HL-60 (cell line): ENCODE data around the gene FAIM.
A peak's percentile ranks its signal among the peaks of the same experiment; 100 is the strongest.

Experiments used
- GABPA ChIP-seq: IDR thresholded peaks from 2 replicates; pipeline ENCODE4 v1.6.1; 2012; ENCODE audit warnings: low read depth
- POLR2AphosphoS5 ChIP-seq: IDR thresholded peaks from 2 replicates; pipeline ENCODE4 v1.6.1; 2012; ENCODE audit warnings: low read depth
- SPI1 ChIP-seq: IDR thresholded peaks from 2 replicates; pipeline ENCODE4 v1.6.1; 2012; ENCODE audit warnings: low read depth, mild to moderate bottlenecking, borderline replicate concordance
- TF ChIP-seq, protein P1 (sequence below): IDR thresholded peaks from one replicate; pipeline ENCODE4 v1.5.1; 2011; ENCODE audit warnings: low read length, control low read depth, inconsistent platforms; ENCODE audit not compliant: insufficient read depth
- TF ChIP-seq, protein P2 (sequence below): IDR thresholded peaks from 2 replicates; pipeline ENCODE4 v1.6.1; 2012; ENCODE audit warnings: low read depth; ENCODE audit not compliant: insufficient replicate concordance

DNA sequence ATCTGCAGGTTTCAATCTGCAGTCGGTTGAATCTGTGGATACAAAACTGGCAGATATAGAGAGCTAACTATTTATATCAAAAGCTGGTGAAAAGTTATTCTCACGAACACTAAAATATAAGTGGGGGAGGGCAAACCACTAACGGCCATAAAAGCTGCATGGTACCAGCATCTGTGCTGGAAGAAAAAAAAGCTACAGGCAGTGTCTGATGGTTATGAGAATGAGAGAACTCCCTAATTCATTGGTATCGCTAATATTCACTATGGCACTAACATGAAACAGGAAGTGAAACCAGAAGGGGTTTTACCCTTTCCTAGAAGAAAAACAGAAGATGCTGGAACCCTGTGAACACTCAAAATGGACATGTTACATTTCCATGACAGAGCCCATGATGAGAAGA is 30.4 kb upstream of the FAIM start:
- TF ChIP-seq, protein P1, sequence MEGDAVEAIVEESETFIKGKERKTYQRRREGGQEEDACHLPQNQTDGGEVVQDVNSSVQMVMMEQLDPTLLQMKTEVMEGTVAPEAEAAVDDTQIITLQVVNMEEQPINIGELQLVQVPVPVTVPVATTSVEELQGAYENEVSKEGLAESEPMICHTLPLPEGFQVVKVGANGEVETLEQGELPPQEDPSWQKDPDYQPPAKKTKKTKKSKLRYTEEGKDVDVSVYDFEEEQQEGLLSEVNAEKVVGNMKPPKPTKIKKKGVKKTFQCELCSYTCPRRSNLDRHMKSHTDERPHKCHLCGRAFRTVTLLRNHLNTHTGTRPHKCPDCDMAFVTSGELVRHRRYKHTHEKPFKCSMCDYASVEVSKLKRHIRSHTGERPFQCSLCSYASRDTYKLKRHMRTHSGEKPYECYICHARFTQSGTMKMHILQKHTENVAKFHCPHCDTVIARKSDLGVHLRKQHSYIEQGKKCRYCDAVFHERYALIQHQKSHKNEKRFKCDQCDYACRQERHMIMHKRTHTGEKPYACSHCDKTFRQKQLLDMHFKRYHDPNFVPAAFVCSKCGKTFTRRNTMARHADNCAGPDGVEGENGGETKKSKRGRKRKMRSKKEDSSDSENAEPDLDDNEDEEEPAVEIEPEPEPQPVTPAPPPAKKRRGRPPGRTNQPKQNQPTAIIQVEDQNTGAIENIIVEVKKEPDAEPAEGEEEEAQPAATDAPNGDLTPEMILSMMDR: no peak
- TF ChIP-seq POLR2AphosphoS5 (no peak), SPI1 (peak; percentile 80), GABPA (no peak)
- TF ChIP-seq, protein P2, sequence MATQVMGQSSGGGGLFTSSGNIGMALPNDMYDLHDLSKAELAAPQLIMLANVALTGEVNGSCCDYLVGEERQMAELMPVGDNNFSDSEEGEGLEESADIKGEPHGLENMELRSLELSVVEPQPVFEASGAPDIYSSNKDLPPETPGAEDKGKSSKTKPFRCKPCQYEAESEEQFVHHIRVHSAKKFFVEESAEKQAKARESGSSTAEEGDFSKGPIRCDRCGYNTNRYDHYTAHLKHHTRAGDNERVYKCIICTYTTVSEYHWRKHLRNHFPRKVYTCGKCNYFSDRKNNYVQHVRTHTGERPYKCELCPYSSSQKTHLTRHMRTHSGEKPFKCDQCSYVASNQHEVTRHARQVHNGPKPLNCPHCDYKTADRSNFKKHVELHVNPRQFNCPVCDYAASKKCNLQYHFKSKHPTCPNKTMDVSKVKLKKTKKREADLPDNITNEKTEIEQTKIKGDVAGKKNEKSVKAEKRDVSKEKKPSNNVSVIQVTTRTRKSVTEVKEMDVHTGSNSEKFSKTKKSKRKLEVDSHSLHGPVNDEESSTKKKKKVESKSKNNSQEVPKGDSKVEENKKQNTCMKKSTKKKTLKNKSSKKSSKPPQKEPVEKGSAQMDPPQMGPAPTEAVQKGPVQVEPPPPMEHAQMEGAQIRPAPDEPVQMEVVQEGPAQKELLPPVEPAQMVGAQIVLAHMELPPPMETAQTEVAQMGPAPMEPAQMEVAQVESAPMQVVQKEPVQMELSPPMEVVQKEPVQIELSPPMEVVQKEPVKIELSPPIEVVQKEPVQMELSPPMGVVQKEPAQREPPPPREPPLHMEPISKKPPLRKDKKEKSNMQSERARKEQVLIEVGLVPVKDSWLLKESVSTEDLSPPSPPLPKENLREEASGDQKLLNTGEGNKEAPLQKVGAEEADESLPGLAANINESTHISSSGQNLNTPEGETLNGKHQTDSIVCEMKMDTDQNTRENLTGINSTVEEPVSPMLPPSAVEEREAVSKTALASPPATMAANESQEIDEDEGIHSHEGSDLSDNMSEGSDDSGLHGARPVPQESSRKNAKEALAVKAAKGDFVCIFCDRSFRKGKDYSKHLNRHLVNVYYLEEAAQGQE: no peak
